ENCODE data around the gene MAB21L1. TPM values are rescaled to one million over a fixed set of nuclear protein-coding genes. Genes with fewer than 3 reads are reported as not detected.

The MAB21L1 gene
- total RNA-seq, 1 experiment from 2014 or later: not detected

- Histone ChIP-seq H3K4me2 (ENCODE audit: low read length) (no peak overlapping the region), H2AFZ (ENCODE audit: low read depth, low read length, poor library complexity, severe bottlenecking) (no peak overlapping the region), H3K9me3 (ENCODE audit: control insufficient read depth in 1 of 2, insufficient read depth in 1 of 2, low read depth in 1 of 2, low read length in 2 of 2) (no peaks in the 10 kb centered on the region), H4K20me1 (ENCODE audit: insufficient read depth) (no peaks in the 10 kb centered on the region), H3K9ac (ENCODE audit: low read length) (no peak overlapping the region), H3K79me2 (ENCODE audit: insufficient read depth, low read length) (no peaks in the 10 kb centered on the region), H3K9me2 (ENCODE audit: insufficient read depth) (no peaks in the 10 kb centered on the region), H3K4me3 (replicated peaks in 1 of 2; ENCODE audit: low read depth in 1 of 2, low read length in 2 of 2) (no peak overlapping the region), H3K27ac (ENCODE audit: low read depth, low read length) (no peak overlapping the region), H3K36me3 (ENCODE audit: control insufficient read depth in 1 of 2, insufficient read depth in 2 of 2, low read length in 2 of 2) (no peaks in the 10 kb centered on the region), H3K4me1 (ENCODE audit: control insufficient read depth in 1 of 2, insufficient read depth in 2 of 2, low read length in 2 of 2) (no peaks in the 10 kb centered on the region), H3K27me3 (ENCODE audit: insufficient read depth, low read length) (no peaks in the 10 kb centered on the region)
- CTCF ChIA-PET: no interaction called here
- intact Hi-C loops (cut with micrococcal nuclease): no loop called here
- POLR2A ChIA-PET: no interaction called here
- RAD21 ChIA-PET (ENCODE audit: low non-redundant PET in 1 of 2, low total read pairs in 2 of 2, uncharacterized antibody in 2 of 2, unreplicated experiment in 2 of 2): no interaction called here
- DNase-seq (ENCODE audit: low read depth, low spot score): no peak
- ATAC-seq: no peak
- TF ChIP-seq, protein P1, sequence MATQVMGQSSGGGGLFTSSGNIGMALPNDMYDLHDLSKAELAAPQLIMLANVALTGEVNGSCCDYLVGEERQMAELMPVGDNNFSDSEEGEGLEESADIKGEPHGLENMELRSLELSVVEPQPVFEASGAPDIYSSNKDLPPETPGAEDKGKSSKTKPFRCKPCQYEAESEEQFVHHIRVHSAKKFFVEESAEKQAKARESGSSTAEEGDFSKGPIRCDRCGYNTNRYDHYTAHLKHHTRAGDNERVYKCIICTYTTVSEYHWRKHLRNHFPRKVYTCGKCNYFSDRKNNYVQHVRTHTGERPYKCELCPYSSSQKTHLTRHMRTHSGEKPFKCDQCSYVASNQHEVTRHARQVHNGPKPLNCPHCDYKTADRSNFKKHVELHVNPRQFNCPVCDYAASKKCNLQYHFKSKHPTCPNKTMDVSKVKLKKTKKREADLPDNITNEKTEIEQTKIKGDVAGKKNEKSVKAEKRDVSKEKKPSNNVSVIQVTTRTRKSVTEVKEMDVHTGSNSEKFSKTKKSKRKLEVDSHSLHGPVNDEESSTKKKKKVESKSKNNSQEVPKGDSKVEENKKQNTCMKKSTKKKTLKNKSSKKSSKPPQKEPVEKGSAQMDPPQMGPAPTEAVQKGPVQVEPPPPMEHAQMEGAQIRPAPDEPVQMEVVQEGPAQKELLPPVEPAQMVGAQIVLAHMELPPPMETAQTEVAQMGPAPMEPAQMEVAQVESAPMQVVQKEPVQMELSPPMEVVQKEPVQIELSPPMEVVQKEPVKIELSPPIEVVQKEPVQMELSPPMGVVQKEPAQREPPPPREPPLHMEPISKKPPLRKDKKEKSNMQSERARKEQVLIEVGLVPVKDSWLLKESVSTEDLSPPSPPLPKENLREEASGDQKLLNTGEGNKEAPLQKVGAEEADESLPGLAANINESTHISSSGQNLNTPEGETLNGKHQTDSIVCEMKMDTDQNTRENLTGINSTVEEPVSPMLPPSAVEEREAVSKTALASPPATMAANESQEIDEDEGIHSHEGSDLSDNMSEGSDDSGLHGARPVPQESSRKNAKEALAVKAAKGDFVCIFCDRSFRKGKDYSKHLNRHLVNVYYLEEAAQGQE (IDR thresholded peaks at IDR 0.05; ENCODE audit: low read depth): no peak
- TF ChIP-seq ELF1 (IDR thresholded peaks at IDR 0.05; ENCODE audit: borderline replicate concordance, low read depth) (no peak), ZNF274 (IDR thresholded peaks at IDR 0.05; ENCODE audit: low read depth, low read length) (no peak), CEBPB (IDR thresholded peaks at IDR 0.05; ENCODE audit: low read depth) (no peak), JUND (IDR thresholded peaks at IDR 0.05) (no peak), SRF (IDR thresholded peaks at IDR 0.05; ENCODE audit: low read depth) (no peak), RAD21 (IDR thresholded peaks at IDR 0.05; ENCODE audit: low read depth) (no peak)
- TF ChIP-seq, protein P2, sequence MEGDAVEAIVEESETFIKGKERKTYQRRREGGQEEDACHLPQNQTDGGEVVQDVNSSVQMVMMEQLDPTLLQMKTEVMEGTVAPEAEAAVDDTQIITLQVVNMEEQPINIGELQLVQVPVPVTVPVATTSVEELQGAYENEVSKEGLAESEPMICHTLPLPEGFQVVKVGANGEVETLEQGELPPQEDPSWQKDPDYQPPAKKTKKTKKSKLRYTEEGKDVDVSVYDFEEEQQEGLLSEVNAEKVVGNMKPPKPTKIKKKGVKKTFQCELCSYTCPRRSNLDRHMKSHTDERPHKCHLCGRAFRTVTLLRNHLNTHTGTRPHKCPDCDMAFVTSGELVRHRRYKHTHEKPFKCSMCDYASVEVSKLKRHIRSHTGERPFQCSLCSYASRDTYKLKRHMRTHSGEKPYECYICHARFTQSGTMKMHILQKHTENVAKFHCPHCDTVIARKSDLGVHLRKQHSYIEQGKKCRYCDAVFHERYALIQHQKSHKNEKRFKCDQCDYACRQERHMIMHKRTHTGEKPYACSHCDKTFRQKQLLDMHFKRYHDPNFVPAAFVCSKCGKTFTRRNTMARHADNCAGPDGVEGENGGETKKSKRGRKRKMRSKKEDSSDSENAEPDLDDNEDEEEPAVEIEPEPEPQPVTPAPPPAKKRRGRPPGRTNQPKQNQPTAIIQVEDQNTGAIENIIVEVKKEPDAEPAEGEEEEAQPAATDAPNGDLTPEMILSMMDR (IDR thresholded peaks at IDR 0.05 in 2 of 3, conservative IDR thresholded peaks at IDR 0.05 in 1 of 3; ENCODE audit: borderline replicate concordance in 1 of 3, insufficient read depth in 1 of 3, low read depth in 2 of 3, low read length in 2 of 3): no peak
- TF ChIP-seq, protein P3, sequence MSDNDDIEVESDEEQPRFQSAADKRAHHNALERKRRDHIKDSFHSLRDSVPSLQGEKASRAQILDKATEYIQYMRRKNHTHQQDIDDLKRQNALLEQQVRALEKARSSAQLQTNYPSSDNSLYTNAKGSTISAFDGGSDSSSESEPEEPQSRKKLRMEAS (IDR thresholded peaks at IDR 0.05): no peak
- no TSS peak for BruUV-seq (replicated peaks)
Observed at GRCh38 chr13:35499676-35500075, 23.2 kb upstream of the MAB21L1 start.
